GM12891 (cell line): Measurements from ENCODE around the gene NME3.

Source experiments
- POLR2A ChIP-seq: IDR thresholded peaks from 2 replicates; pipeline ENCODE4 v1.6.1; 2011; ENCODE audit warnings: low read depth, low read length, control low read depth
- POLR2AphosphoS5 ChIP-seq: IDR thresholded peaks from 2 replicates; pipeline ENCODE4 v1.6.1; 2011; ENCODE audit warnings: low read depth, low read length, control low read depth
- TAF1 ChIP-seq: IDR thresholded peaks from 2 replicates; pipeline ENCODE4 v1.6.1; 2011; ENCODE audit warnings: low read depth, low read length, control low read depth

- TF ChIP-seq POLR2A: no peak
- no peak for TF ChIP-seq TAF1
- no peak for TF ChIP-seq POLR2AphosphoS5
These were observed 4.0 kb downstream of the NME3 start for GRCh38 chr16:1767116-1767994.
